Adrenal gland (tissue), 5 donors: ENCODE measurements around the gene IL5RA.

Experiments
- CTCF ChIP-seq, 6 experiments: fragments of 450-650 bp in 4 of 6; fragments of 200-600 bp in 2 of 6; sonication (generic) in 1 of 6; IDR thresholded peaks; 1 replicate in 5 of 6; 2 replicates in 1 of 6; pipeline versions ENCODE4 v1.5.1 to v1.8.0; 2016 to 2021; ENCODE audit warnings: antibody characterized with exemption in 6 of 6, mild to moderate bottlenecking in 2 of 6, moderate library complexity in 1 of 6
- POLR2A ChIP-seq, 2 donors: fragments of 450-650 bp; IDR thresholded peaks; one replicate each; pipeline ENCODE4 v1.6.1; 2017; ENCODE audit warnings: antibody characterized with exemption in 2 of 2, mild to moderate bottlenecking in 2 of 2, moderate library complexity in 1 of 2
- donor health status: DM: no; HTN: no; CAD: no.

- no peak for TF ChIP-seq CTCF (IDR thresholded peaks at IDR 0.05)
- TF ChIP-seq POLR2A (IDR thresholded peaks at IDR 0.05) = no peak
These were observed 25.3 kb downstream of the IL5RA start for GRCh38 chr3:3084890-3085289.
